Mesenchymal stem cell (in vitro differentiated cells and primary cell): ENCODE data around the gene DACH2.
A peak's percentile ranks its signal among the peaks of the same experiment; 100 is the strongest.

Source experiments
- DNase-seq: peaks from one replicate; pipeline ENCODE4 v3.0.0-alpha.2; 2013
- H2AFZ ChIP-seq: one replicate; pipeline ENCODE4 v1.6.1; 2013; ENCODE audit warnings: low read depth, mild to moderate bottlenecking, control low read depth, inconsistent platforms, low read length, moderate library complexity
- H2AK5ac ChIP-seq: 2 replicates; pipeline ENCODE4 v1.6.1; 2013; ENCODE audit warnings: low read length, moderate library complexity, mild to moderate bottlenecking, inconsistent platforms; ENCODE audit not compliant: severe bottlenecking
- H2BK120ac ChIP-seq: one replicate; pipeline ENCODE4 v1.6.1; 2013; ENCODE audit warnings: low read depth, mild to moderate bottlenecking, inconsistent platforms, low read length, moderate library complexity
- H2BK12ac ChIP-seq, 2 experiments: one replicate each; pipeline ENCODE4 v1.6.1; 2013; ENCODE audit warnings: inconsistent platforms in 2 of 2, low read length in 2 of 2, mild to moderate bottlenecking in 2 of 2, moderate library complexity in 2 of 2, control low read depth in 1 of 2
- H2BK15ac ChIP-seq: one replicate; pipeline ENCODE4 v1.6.1; 2013; ENCODE audit warnings: mild to moderate bottlenecking, low read depth, inconsistent platforms; ENCODE audit not compliant: poor library complexity, severe bottlenecking
- H2BK5ac ChIP-seq: 2 replicates; pipeline ENCODE4 v1.6.1; 2013; ENCODE audit warnings: low read depth, mild to moderate bottlenecking, low read length, control low read depth, inconsistent platforms; ENCODE audit not compliant: poor library complexity, severe bottlenecking
- H3K14ac ChIP-seq, 2 experiments: one replicate each; pipeline ENCODE4 v1.6.1; 2013; ENCODE audit warnings: inconsistent platforms in 2 of 2, low read length in 2 of 2, control low read depth in 1 of 2, mild to moderate bottlenecking in 1 of 2, moderate library complexity in 1 of 2
- H3K18ac ChIP-seq, 2 experiments: one replicate each; pipeline ENCODE4 v1.6.1; 2013; ENCODE audit warnings: inconsistent platforms in 2 of 2, low read length in 2 of 2, control low read depth in 1 of 2, low read depth in 1 of 2, mild to moderate bottlenecking in 1 of 2
- H3K23ac ChIP-seq, 2 experiments: one replicate each; pipeline ENCODE4 v1.6.1; 2013; ENCODE audit warnings: inconsistent platforms in 2 of 2, low read length in 2 of 2, mild to moderate bottlenecking in 2 of 2, moderate library complexity in 2 of 2, control low read depth in 1 of 2
- H3K27ac ChIP-seq: 2 replicates; pipeline ENCODE4 v1.5.1; 2013; ENCODE audit warnings: mild to moderate bottlenecking, moderate library complexity, low read length, control low read depth, inconsistent platforms; ENCODE audit not compliant: poor library complexity, severe bottlenecking
- H3K27me3 ChIP-seq, 2 experiments: 2 replicates each; pipeline versions ENCODE4 v1.6.1 to v1.7.0; 2013; ENCODE audit warnings: low read length in 2 of 2, mild to moderate bottlenecking in 2 of 2, moderate library complexity in 2 of 2, control low read depth in 1 of 2, inconsistent platforms in 1 of 2; ENCODE audit not compliant: control insufficient read depth in 1 of 2, insufficient read depth in 1 of 2
- H3K36me3 ChIP-seq, 2 experiments: 2 replicates each; pipeline versions ENCODE4 v1.6.1 to v1.7.0; 2013; ENCODE audit warnings: low read length in 2 of 2, control low read depth in 1 of 2, inconsistent platforms in 1 of 2, low read depth in 1 of 2, mild to moderate bottlenecking in 1 of 2; ENCODE audit not compliant: insufficient read depth in 2 of 2, control insufficient read depth in 1 of 2
- H3K4ac ChIP-seq, 2 experiments: one replicate each; pipeline ENCODE4 v1.6.1; 2013; ENCODE audit warnings: inconsistent platforms in 2 of 2, low read length in 2 of 2, mild to moderate bottlenecking in 2 of 2, moderate library complexity in 2 of 2, control low read depth in 1 of 2, low read depth in 1 of 2
- H3K4me1 ChIP-seq: 2 replicates; pipeline ENCODE4 v1.6.1; 2013; ENCODE audit warnings: low read depth, low read length, control low read depth; ENCODE audit not compliant: control insufficient read depth, insufficient read depth
- H3K4me2 ChIP-seq: 2 replicates; pipeline ENCODE4 v1.6.1; 2013; ENCODE audit warnings: low read length, mild to moderate bottlenecking, inconsistent platforms; ENCODE audit not compliant: poor library complexity, severe bottlenecking
- H3K4me3 ChIP-seq, 2 experiments: 2 replicates each; pipeline versions ENCODE4 v1.5.1 to v1.7.0; 2013; ENCODE audit warnings: low read length in 2 of 2, mild to moderate bottlenecking in 2 of 2, control low read depth in 1 of 2, low read depth in 1 of 2; ENCODE audit not compliant: insufficient read depth in 1 of 2
- H3K79me1 ChIP-seq: replicated peaks from 2 replicates; pipeline ENCODE4 v1.6.1; 2013; ENCODE audit warnings: mild to moderate bottlenecking, control low read depth, low read length, inconsistent platforms; ENCODE audit not compliant: poor library complexity, severe bottlenecking
- H3K9ac ChIP-seq: 2 replicates; pipeline ENCODE4 v1.7.0; 2013; ENCODE audit warnings: mild to moderate bottlenecking, low read length, moderate library complexity
- H3K9me3 ChIP-seq: 2 replicates; pipeline ENCODE4 v1.7.0; 2013; ENCODE audit warnings: mild to moderate bottlenecking, low read length; ENCODE audit not compliant: control insufficient read depth
- H4K8ac ChIP-seq: one replicate; pipeline ENCODE4 v1.6.1; 2013; ENCODE audit warnings: inconsistent platforms, mild to moderate bottlenecking, low read length, moderate library complexity
- H4K91ac ChIP-seq: one replicate; pipeline ENCODE4 v1.6.1; 2013; ENCODE audit warnings: mild to moderate bottlenecking, low read length, inconsistent platforms
- WGBS: methylation state at CpG from one replicate; pipeline ENCODE4 v1.1.7; 2013; ENCODE audit warnings: mixed read lengths; 5-methylcytosine and 5-hydroxymethylcytosine counted together

DACH2 gene

DNA sequence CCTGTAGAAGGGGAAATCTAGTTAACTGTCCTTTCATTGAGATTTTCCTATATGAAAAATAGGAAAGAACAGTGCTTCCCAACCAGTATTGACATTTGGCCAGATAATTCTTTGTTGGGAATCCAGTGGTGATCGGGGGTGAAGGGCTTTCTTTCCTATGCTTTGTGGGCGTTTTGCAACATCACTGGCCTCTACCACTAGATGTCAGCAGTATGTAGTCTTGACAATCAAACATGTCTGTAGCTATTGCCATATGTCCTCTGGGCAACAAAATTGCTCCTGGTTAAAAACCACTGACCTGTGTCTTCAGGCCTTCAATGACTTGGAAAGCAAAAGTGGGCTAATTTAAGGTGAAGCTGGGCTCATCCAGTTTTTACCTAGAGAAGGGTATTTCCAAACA, 658.5 kb downstream of the DACH2 start:
- no peaks in the 10 kb centered on the region for H3K4me1 ChIP-seq
- H4K8ac ChIP-seq = no peak overlapping the region
- DNase-seq = peak; percentile 34
- H4K91ac ChIP-seq = no peak overlapping the region
- H3K18ac ChIP-seq = no peak overlapping the region
- no peak overlapping the region for H3K27ac ChIP-seq
- H3K4ac ChIP-seq = no peak overlapping the region
- no peak overlapping the region for H3K4me2 ChIP-seq
- H2BK5ac ChIP-seq = no peak overlapping the region
- H3K9me3 ChIP-seq = peaks cover 19% of the 10 kb centered on the region
- WGBS = no CpG with 5 or more reads among the region's 2 CpGs
- no peak overlapping the region for H3K9ac ChIP-seq
- H3K23ac ChIP-seq = no peak overlapping the region
- no peak overlapping the region for H2BK12ac ChIP-seq
- H3K79me1 ChIP-seq = no peaks in the 10 kb centered on the region
- H2BK120ac ChIP-seq = no peak overlapping the region
- no peak overlapping the region for H3K4me3 ChIP-seq
- no peaks in the 10 kb centered on the region for H3K27me3 ChIP-seq
- H2AFZ ChIP-seq = no peak overlapping the region
- no peak overlapping the region for H2BK15ac ChIP-seq
- no peak overlapping the region for H2AK5ac ChIP-seq
- H3K36me3 ChIP-seq = no peaks in the 10 kb centered on the region
- no peak overlapping the region for H3K14ac ChIP-seq

- H4K91ac ChIP-seq = no peak overlapping the region
- no peak overlapping the region for H3K4me2 ChIP-seq
- H2BK5ac ChIP-seq = no peak overlapping the region
- H3K27me3 ChIP-seq = no peaks in the 10 kb centered on the region
- H3K9ac ChIP-seq = no peak overlapping the region
- no peak overlapping the region for H2BK15ac ChIP-seq
- no peak overlapping the region for H3K14ac ChIP-seq
- H3K4ac ChIP-seq = no peak overlapping the region
- no peak overlapping the region for H3K23ac ChIP-seq
- no peak overlapping the region for H3K4me3 ChIP-seq
- no peak overlapping the region for H2AFZ ChIP-seq
- H3K9me3 ChIP-seq = peaks cover 19% of the 10 kb centered on the region
- no peak for DNase-seq
- H3K27ac ChIP-seq = no peak overlapping the region
- WGBS = 57% methylated on average over 1 of the region's 2 CpGs
- H2AK5ac ChIP-seq = no peak overlapping the region
- no peak overlapping the region for H3K18ac ChIP-seq
- no peaks in the 10 kb centered on the region for H3K36me3 ChIP-seq
- H3K4me1 ChIP-seq = no peaks in the 10 kb centered on the region
- no peak overlapping the region for H2BK12ac ChIP-seq
- no peak overlapping the region for H4K8ac ChIP-seq
- no peak overlapping the region for H2BK120ac ChIP-seq
- no peaks in the 10 kb centered on the region for H3K79me1 ChIP-seq
Observed at GRCh38 chrX:86809651-86810050, 661.4 kb downstream of the DACH2 start.

DNA sequence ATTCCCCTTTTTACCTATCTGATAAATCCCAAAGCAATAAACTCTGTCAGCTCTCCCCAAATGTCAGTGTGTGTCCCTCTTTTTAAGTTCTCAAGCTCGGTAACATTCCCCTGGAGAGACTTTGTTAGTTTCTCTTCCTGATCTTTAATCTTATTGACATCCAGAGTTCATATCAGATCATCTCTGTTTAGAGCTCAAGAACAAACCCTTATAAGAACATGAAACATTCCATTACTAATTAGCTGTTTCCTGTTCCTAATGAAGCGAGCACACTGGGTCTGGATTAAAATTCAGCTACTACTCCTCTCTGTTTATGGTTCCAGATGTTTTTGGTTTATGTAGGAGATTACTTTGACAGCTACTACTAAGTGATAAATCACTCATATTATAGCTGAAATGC, 681.5 kb downstream of the DACH2 start:
- H3K14ac ChIP-seq = no peak overlapping the region
- H3K27me3 ChIP-seq = no peaks in the 10 kb centered on the region
- H3K79me1 ChIP-seq = no peaks in the 10 kb centered on the region
- H3K4ac ChIP-seq = no peak overlapping the region
- H3K4me3 ChIP-seq = no peak overlapping the region
- H2AK5ac ChIP-seq = no peak overlapping the region
- H2BK5ac ChIP-seq = no peak overlapping the region
- 0% methylated on average over 1 of the region's 2 CpGs for WGBS
- peak; percentile 9 for DNase-seq
- no peak overlapping the region for H2BK12ac ChIP-seq
- H3K4me2 ChIP-seq = no peak overlapping the region
- H3K23ac ChIP-seq = no peak overlapping the region
- no peaks in the 10 kb centered on the region for H3K4me1 ChIP-seq
- peaks cover 5% of the 10 kb centered on the region for H3K9me3 ChIP-seq
- H3K27ac ChIP-seq = no peak overlapping the region
- H3K36me3 ChIP-seq = no peaks in the 10 kb centered on the region
- no peak overlapping the region for H3K9ac ChIP-seq
- H2AFZ ChIP-seq = no peak overlapping the region
- no peak overlapping the region for H4K8ac ChIP-seq
- H4K91ac ChIP-seq = no peak overlapping the region
- no peak overlapping the region for H3K18ac ChIP-seq
- no peak overlapping the region for H2BK120ac ChIP-seq
- H2BK15ac ChIP-seq = no peak overlapping the region

- no peak overlapping the region for H2BK120ac ChIP-seq
- H3K36me3 ChIP-seq = no peaks in the 10 kb centered on the region
- no peak overlapping the region for H3K4ac ChIP-seq
- H3K23ac ChIP-seq = no peak overlapping the region
- no peaks in the 10 kb centered on the region for H3K4me1 ChIP-seq
- no peak overlapping the region for H2BK12ac ChIP-seq
- no peak overlapping the region for H3K4me3 ChIP-seq
- H3K79me1 ChIP-seq = no peaks in the 10 kb centered on the region
- no peaks in the 10 kb centered on the region for H3K27me3 ChIP-seq
- no peak overlapping the region for H2BK5ac ChIP-seq
- H3K18ac ChIP-seq = no peak overlapping the region
- no peak overlapping the region for H3K4me2 ChIP-seq
- H4K91ac ChIP-seq = no peak overlapping the region
- no peak overlapping the region for H3K27ac ChIP-seq
- no peak overlapping the region for H3K9ac ChIP-seq
- H4K8ac ChIP-seq = no peak overlapping the region
- DNase-seq = no peak
- no peak overlapping the region for H3K14ac ChIP-seq
- peaks cover 1% of the 10 kb centered on the region for H3K9me3 ChIP-seq
- no peak overlapping the region for H2BK15ac ChIP-seq
- no peak overlapping the region for H2AK5ac ChIP-seq
- H2AFZ ChIP-seq = no peak overlapping the region
Observed at GRCh38 chrX:86830685-86831084, 682.4 kb downstream of the DACH2 start.
